A549 (cell line): ENCODE data around the gene NUTF2.

Source experiments
- CHD2 ChIP-seq: fragments of 150-350 bp; IDR thresholded peaks from 2 replicates; pipeline ENCODE4 v1.6.1; 2014; ENCODE audit warnings: low read length; ENCODE audit not compliant: partially characterized antibody
- EP300 ChIP-seq, 2 experiments: fragments of >200 bp; sonication (Bioruptor Twin); formaldehyde crosslinking; IDR thresholded peaks; 2 replicates in 1 of 2; 3 replicates in 1 of 2; pipeline ENCODE4 v1.6.1; 2016 to 2017
- HOXA7 ChIP-seq: fragments of 250-450 bp; sonication (Bioruptor Pico); IDR thresholded peaks from 2 replicates; pipeline ENCODE4 v1.5.0; 2020; ENCODE audit warnings: mild to moderate bottlenecking, moderate library complexity
- JUNB ChIP-seq: fragments of >200 bp; sonication (Bioruptor Twin); formaldehyde crosslinking; IDR thresholded peaks from 2 replicates; pipeline ENCODE4 v1.6.1; 2016
- MAX ChIP-seq: IDR thresholded peaks from 2 replicates; pipeline ENCODE4 v1.6.1; 2012
- MAZ ChIP-seq: fragments of 150-350 bp; IDR thresholded peaks from 2 replicates; pipeline ENCODE4 v1.6.1; 2014; ENCODE audit warnings: antibody characterized with exemption, low read depth, low read length, borderline replicate concordance
- MYC ChIP-seq: IDR thresholded peaks from 2 replicates; pipeline ENCODE4 v1.6.1; 2012; ENCODE audit warnings: mild to moderate bottlenecking, inconsistent platforms, low read length, improper control_type of control experiment, borderline replicate concordance
- NR3C1 ChIP-seq: fragments of >200 bp; sonication (Bioruptor Twin); formaldehyde crosslinking; IDR thresholded peaks from 3 replicates; pipeline ENCODE4 v1.6.1; 2017
- POLR2A ChIP-seq: IDR thresholded peaks from 2 replicates; pipeline ENCODE4 v1.6.1; 2012; ENCODE audit warnings: mild to moderate bottlenecking, low read length
- POLR2AphosphoS2 ChIP-seq: conservative IDR thresholded peaks from 2 replicates; pipeline ENCODE4 v1.6.1; 2012; ENCODE audit warnings: low read length, improper control_type of control experiment, inconsistent platforms
- SMC3 ChIP-seq: fragments of >200 bp; sonication (Bioruptor Twin); formaldehyde crosslinking; IDR thresholded peaks from 3 replicates; pipeline ENCODE4 v1.6.1; 2018; ENCODE audit warnings: inconsistent platforms
- TF ChIP-seq, protein P1 (sequence below): fragments of >200 bp; sonication (Bioruptor Twin); formaldehyde crosslinking; IDR thresholded peaks from 3 replicates; pipeline ENCODE4 v1.5.1; 2016
- TF ChIP-seq, protein P2 (sequence below): fragments of 200-600 bp; sonication (generic); IDR thresholded peaks from 2 replicates; pipeline ENCODE4 v1.6.1; 2016; ENCODE audit warnings: antibody characterized with exemption, mild to moderate bottlenecking, moderate library complexity
- TF ChIP-seq, protein P3 (sequence below): IDR thresholded peaks from 2 replicates; pipeline ENCODE4 v1.6.1; 2012

- TF ChIP-seq, protein P1, sequence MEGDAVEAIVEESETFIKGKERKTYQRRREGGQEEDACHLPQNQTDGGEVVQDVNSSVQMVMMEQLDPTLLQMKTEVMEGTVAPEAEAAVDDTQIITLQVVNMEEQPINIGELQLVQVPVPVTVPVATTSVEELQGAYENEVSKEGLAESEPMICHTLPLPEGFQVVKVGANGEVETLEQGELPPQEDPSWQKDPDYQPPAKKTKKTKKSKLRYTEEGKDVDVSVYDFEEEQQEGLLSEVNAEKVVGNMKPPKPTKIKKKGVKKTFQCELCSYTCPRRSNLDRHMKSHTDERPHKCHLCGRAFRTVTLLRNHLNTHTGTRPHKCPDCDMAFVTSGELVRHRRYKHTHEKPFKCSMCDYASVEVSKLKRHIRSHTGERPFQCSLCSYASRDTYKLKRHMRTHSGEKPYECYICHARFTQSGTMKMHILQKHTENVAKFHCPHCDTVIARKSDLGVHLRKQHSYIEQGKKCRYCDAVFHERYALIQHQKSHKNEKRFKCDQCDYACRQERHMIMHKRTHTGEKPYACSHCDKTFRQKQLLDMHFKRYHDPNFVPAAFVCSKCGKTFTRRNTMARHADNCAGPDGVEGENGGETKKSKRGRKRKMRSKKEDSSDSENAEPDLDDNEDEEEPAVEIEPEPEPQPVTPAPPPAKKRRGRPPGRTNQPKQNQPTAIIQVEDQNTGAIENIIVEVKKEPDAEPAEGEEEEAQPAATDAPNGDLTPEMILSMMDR, result no peak
- TF ChIP-seq EP300 (IDR thresholded peaks at IDR 0.05), result no peak
- no peak for TF ChIP-seq POLR2A
- TF ChIP-seq CHD2, result no peak
- no peak for TF ChIP-seq MAX
- TF ChIP-seq, protein P2, sequence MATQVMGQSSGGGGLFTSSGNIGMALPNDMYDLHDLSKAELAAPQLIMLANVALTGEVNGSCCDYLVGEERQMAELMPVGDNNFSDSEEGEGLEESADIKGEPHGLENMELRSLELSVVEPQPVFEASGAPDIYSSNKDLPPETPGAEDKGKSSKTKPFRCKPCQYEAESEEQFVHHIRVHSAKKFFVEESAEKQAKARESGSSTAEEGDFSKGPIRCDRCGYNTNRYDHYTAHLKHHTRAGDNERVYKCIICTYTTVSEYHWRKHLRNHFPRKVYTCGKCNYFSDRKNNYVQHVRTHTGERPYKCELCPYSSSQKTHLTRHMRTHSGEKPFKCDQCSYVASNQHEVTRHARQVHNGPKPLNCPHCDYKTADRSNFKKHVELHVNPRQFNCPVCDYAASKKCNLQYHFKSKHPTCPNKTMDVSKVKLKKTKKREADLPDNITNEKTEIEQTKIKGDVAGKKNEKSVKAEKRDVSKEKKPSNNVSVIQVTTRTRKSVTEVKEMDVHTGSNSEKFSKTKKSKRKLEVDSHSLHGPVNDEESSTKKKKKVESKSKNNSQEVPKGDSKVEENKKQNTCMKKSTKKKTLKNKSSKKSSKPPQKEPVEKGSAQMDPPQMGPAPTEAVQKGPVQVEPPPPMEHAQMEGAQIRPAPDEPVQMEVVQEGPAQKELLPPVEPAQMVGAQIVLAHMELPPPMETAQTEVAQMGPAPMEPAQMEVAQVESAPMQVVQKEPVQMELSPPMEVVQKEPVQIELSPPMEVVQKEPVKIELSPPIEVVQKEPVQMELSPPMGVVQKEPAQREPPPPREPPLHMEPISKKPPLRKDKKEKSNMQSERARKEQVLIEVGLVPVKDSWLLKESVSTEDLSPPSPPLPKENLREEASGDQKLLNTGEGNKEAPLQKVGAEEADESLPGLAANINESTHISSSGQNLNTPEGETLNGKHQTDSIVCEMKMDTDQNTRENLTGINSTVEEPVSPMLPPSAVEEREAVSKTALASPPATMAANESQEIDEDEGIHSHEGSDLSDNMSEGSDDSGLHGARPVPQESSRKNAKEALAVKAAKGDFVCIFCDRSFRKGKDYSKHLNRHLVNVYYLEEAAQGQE, result no peak
- TF ChIP-seq POLR2AphosphoS2, result no peak
- TF ChIP-seq NR3C1, result no peak
- no peak for TF ChIP-seq MAZ
- no peak for TF ChIP-seq MYC
- no peak for TF ChIP-seq HOXA7 (CRISPR knock-in tag)
- no peak for TF ChIP-seq SMC3
- TF ChIP-seq, protein P3, sequence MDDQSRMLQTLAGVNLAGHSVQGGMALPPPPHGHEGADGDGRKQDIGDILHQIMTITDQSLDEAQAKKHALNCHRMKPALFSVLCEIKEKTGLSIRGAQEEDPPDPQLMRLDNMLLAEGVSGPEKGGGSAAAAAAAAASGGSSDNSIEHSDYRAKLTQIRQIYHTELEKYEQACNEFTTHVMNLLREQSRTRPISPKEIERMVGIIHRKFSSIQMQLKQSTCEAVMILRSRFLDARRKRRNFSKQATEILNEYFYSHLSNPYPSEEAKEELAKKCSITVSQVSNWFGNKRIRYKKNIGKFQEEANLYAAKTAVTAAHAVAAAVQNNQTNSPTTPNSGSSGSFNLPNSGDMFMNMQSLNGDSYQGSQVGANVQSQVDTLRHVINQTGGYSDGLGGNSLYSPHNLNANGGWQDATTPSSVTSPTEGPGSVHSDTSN, result no peak
- no peak for TF ChIP-seq JUNB
These were observed 1.3 kb upstream of the NUTF2 start for GRCh38 chr16:67845291-67846062.
